ENCODE measurements around the gene QKI. TPM values are rescaled to one million over a fixed set of nuclear protein-coding genes. Genes with fewer than 3 reads are reported as not detected.
A peak's percentile ranks its signal among the peaks of the same experiment; 100 is the strongest.

QKI gene
- total RNA-seq, 6 experiments from 2014 or later = 47.6 to 80.8 (median 76.3) TPM

GRCh38 chr6:163489584-163489983, 75.1 kb downstream of the QKI start:
- ATAC-seq = no peak
- H3K4me1 ChIP-seq = peaks cover 0 to 27% (median 10%) of the 10 kb centered on the region in 4 donors
- H3K4me3 ChIP-seq = no peak overlapping the region
- H3K27ac ChIP-seq = no peak overlapping the region
- WGBS (ENCODE audit: insufficient coverage, low coverage, low lambda C conversion rate, missing lambda C conversion rate) = 82% methylated on average over 1 of the region's 1 CpG
- no peak for DNase-seq
- H3K36me3 ChIP-seq = no peaks in the 10 kb centered on the region
- intact Hi-C loops (cut with DNase I) = no loop called here
- no peak for TF ChIP-seq POLR2A (IDR thresholded peaks at IDR 0.05)
- no peak for TF ChIP-seq CTCF (IDR thresholded peaks at IDR 0.05)
- no peaks in the 10 kb centered on the region for H3K9me3 ChIP-seq
- H3K27me3 ChIP-seq = no peaks in the 10 kb centered on the region

- H3K4me1 ChIP-seq = peaks cover 0 to 27% (median 10%) of the 10 kb centered on the region in 4 donors
- intact Hi-C loops (cut with DNase I) = no loop called here
- peak; percentile 63 to 78 (median 72) for DNase-seq
- no peaks in the 10 kb centered on the region for H3K36me3 ChIP-seq
- H3K27me3 ChIP-seq = no peaks in the 10 kb centered on the region
- H3K9me3 ChIP-seq = no peaks in the 10 kb centered on the region
- TF ChIP-seq CTCF (IDR thresholded peaks at IDR 0.05) (no peak), POLR2A (IDR thresholded peaks at IDR 0.05) (no peak)
- peak; percentile 87 to 96 (median 90) for ATAC-seq
- WGBS (ENCODE audit: insufficient coverage, low coverage, low lambda C conversion rate, missing lambda C conversion rate) = 24% methylated on average over 4 of the region's 4 CpGs
- peak overlapping the region; percentile 12 to 50 (median 13) for H3K27ac ChIP-seq
- no peak overlapping the region for H3K4me3 ChIP-seq
These were observed 76.5 kb downstream of the QKI start for GRCh38 chr6:163490826-163491577.

GRCh38 chr6:163491737-163492300, 77.3 kb downstream of the QKI start:
- 39% methylated on average over 4 of the region's 4 CpGs for WGBS (ENCODE audit: insufficient coverage, low coverage, low lambda C conversion rate, missing lambda C conversion rate)
- Histone ChIP-seq H3K27ac (peak overlapping the region in 2 of 3 donors; percentile 12 to 50), H3K4me1 (peaks cover 0 to 27% (median 10%) of the 10 kb centered on the region in 4 donors), H3K9me3 (no peaks in the 10 kb centered on the region), H3K36me3 (no peaks in the 10 kb centered on the region), H3K27me3 (no peaks in the 10 kb centered on the region), H3K4me3 (no peak overlapping the region)
- ATAC-seq = peak in 3 of 4 donors; percentile 24 to 53 (median 53)
- DNase-seq = no peak
- TF ChIP-seq POLR2A (IDR thresholded peaks at IDR 0.05) (no peak), CTCF (IDR thresholded peaks at IDR 0.05) (no peak)
- intact Hi-C loops (cut with DNase I) = no loop called here

- intact Hi-C loops (cut with DNase I) = no loop called here
- Histone ChIP-seq H3K27me3 (no peaks in the 10 kb centered on the region), H3K36me3 (no peaks in the 10 kb centered on the region), H3K9me3 (no peaks in the 10 kb centered on the region), H3K4me1 (peaks cover 0 to 22% (median 10%) of the 10 kb centered on the region in 4 donors), H3K27ac (no peak overlapping the region), H3K4me3 (no peak overlapping the region)
- WGBS (ENCODE audit: insufficient coverage, low coverage, low lambda C conversion rate, missing lambda C conversion rate) = 58% methylated on average over 6 of the region's 6 CpGs
- no peak for TF ChIP-seq POLR2A (IDR thresholded peaks at IDR 0.05)
- no peak for TF ChIP-seq CTCF (IDR thresholded peaks at IDR 0.05)
- peak in 1 of 3 donors; percentile 21 for DNase-seq
- ATAC-seq = peak in 2 of 4 donors; percentile 72 to 85
These were observed 79.8 kb downstream of the QKI start for GRCh38 chr6:163494279-163494727.

Data from right lobe of liver (tissue), 6 donors.